Left ventricle myocardium inferior (tissue), 1 donor: ENCODE data around the gene NECTIN4. TPM values are rescaled to one million over a fixed set of nuclear protein-coding genes. Genes with fewer than 3 reads are reported as not detected.

Experiments
- DNase-seq: peaks from one replicate; pipeline ENCODE4 v3.0.0-alpha.2; 2020
- H3K27ac ChIP-seq: fragments of 200-600 bp; replicated peaks from 2 replicates; pipeline ENCODE4 v1.8.0; 2021
- H3K27me3 ChIP-seq: fragments of 200-600 bp; 2 replicates; pipeline ENCODE4 v1.8.0; 2021; ENCODE audit warnings: low read depth
- H3K36me3 ChIP-seq: fragments of 200-600 bp; 2 replicates; pipeline ENCODE4 v1.8.0; 2021
- H3K4me1 ChIP-seq: fragments of 200-600 bp; 2 replicates; pipeline ENCODE4 v1.8.0; 2021
- H3K4me3 ChIP-seq: fragments of 200-600 bp; 2 replicates; pipeline ENCODE4 v1.8.0; 2021; ENCODE audit warnings: mild to moderate bottlenecking, moderate library complexity
- H3K9me3 ChIP-seq: fragments of 200-600 bp; replicated peaks from 2 replicates; pipeline ENCODE4 v1.8.0; 2021
- intact Hi-C: fragments of 100-400 bp; cut with micrococcal nuclease; formaldehyde crosslinking; loops from one replicate; pipeline ENCODE4 v1.11.0; 2022
- total RNA-seq: library from RNA; stranded (reverse); fragmentation: NEBNext Ultra II Directional; extraction: Animal tissue kit (Norgen Biotek cat#: 25700); gene quantifications from one replicate; pipeline ENCODE4 v1.2.1, GENCODE V29; 2021
- TF ChIP-seq, protein P1 (sequence below): fragments of 200-600 bp; IDR thresholded peaks from 2 replicates; pipeline ENCODE4 v1.8.0; 2021; ENCODE audit warnings: antibody characterized with exemption, mild to moderate bottlenecking, borderline replicate concordance
- donor health status: DM: no; HTN: yes; CAD: no; lungs with severe emphysema.

The NECTIN4 gene
- total RNA-seq, 1 donor from 2014 or later = not detected

DNA sequence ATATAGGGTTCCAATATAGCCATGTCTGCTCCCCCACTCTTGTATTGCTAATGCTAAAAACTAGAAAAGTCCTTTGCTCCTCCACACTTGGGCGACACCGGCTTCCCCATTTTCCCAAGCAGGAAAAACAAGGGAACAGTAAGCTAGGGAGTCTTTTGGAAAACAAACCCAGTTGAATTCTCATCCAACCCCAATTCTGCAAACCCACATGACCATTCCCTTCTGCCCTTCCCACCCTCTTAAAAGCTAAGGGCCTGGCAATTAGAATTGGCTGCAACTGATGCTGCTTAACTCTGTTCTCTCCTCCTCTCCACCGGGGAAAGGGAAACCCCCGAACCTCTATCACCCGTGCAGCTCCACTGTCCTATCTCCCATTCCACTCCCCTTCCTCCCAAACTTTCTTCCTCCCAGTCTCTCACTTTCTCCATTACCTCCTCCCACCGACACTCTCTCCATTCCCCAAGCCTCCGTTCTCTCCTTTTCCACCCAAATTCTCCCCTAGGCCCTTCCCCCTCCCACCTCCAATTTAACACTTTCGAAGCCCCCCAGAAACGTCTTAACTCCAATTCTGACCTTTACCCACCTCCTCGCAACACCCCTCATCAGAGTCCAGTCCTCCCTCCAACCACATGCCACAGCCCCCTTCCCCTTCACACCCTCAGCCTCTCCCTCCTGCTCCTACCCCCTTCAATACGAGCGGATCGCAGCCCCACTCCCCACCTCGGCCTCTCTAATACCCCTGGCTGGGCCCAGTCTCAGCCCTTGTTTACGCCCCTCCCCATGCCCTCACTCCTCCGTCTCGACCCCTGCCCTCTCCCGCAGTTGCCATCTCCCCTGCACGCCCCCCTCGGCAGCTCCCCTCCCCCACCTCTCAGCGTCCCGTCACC is 42.4 kb upstream of the NECTIN4 start:
- Histone ChIP-seq H3K27ac (peak overlapping the region; percentile 97), H3K4me3 (peak overlapping the region; percentile 80), H3K36me3 (peaks cover 24% of the 10 kb centered on the region), H3K9me3 (no peaks in the 10 kb centered on the region), H3K4me1 (peaks cover 70% of the 10 kb centered on the region), H3K27me3 (no peaks in the 10 kb centered on the region)
- intact Hi-C loops = no loop called here
- TF ChIP-seq, protein P1, sequence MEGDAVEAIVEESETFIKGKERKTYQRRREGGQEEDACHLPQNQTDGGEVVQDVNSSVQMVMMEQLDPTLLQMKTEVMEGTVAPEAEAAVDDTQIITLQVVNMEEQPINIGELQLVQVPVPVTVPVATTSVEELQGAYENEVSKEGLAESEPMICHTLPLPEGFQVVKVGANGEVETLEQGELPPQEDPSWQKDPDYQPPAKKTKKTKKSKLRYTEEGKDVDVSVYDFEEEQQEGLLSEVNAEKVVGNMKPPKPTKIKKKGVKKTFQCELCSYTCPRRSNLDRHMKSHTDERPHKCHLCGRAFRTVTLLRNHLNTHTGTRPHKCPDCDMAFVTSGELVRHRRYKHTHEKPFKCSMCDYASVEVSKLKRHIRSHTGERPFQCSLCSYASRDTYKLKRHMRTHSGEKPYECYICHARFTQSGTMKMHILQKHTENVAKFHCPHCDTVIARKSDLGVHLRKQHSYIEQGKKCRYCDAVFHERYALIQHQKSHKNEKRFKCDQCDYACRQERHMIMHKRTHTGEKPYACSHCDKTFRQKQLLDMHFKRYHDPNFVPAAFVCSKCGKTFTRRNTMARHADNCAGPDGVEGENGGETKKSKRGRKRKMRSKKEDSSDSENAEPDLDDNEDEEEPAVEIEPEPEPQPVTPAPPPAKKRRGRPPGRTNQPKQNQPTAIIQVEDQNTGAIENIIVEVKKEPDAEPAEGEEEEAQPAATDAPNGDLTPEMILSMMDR = no peak
- DNase-seq = no peak

DNA sequence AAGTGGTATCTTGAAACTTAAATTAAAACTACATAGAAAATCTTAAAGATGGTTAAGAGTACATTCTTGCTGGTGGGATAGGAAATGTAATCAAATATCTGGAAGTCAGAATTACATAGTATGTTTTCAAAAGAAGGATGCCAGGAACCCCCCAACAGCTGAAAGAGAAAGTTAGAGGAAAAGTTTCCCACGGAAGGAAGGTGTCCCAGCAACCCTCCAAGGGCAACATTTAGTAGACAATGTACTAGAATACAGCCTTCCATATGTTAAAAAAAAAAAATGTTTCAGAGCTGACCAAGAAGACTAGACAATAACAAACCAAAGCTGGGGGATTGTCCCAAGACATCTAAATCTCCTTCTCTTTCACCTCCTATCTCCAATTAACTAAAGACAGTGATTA is 40.9 kb upstream of the NECTIN4 start:
- intact Hi-C loops = no loop called here
- Histone ChIP-seq H3K4me3 (peak overlapping the region; percentile 5), H3K27me3 (no peaks in the 10 kb centered on the region), H3K36me3 (peaks cover 39% of the 10 kb centered on the region), H3K9me3 (no peaks in the 10 kb centered on the region), H3K4me1 (peaks cover 70% of the 10 kb centered on the region), H3K27ac (peak overlapping the region; percentile 97)
- no peak for DNase-seq
- TF ChIP-seq, protein P1 = no peak

DNA sequence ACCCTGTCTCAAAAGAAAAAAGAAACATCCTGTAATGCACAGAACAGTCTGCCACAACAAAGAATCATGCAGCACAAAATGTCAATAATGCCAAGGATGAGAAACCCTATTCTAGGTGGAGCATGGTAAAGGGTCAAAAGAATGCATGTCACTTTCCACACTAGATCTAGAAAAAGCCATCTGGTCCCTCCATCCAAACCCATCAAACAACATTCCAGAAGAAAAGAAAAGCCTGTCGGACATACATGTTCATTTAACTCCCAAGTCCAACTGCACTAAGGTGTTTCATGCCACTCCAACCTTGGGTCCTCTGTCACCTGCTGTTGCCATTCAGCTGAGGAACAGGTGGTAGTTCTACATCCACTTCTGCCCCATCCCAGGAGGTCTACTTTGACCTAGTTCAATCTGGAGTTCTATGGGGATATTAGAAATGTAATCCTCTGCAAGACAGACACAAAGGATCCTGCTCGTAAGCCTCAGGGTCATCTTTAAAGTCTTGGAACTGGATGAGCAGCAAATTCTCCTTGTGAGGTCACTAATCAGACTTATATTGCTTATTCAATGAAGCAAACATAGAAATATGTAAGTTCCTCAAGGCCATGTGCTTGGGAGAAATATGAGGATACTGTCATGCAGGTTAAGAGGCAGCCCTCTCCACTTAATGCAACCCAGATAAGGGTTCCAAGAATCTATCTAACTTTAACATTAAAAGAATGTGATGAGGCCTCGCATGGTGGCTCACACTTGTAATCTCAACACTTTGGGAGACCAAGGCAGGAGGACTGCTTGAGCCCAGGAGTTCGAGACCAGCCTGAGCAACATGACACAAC is 39.4 kb upstream of the NECTIN4 start:
- Histone ChIP-seq H3K4me3 (no peak overlapping the region), H3K36me3 (peaks cover 54% of the 10 kb centered on the region), H3K9me3 (no peaks in the 10 kb centered on the region), H3K27me3 (no peaks in the 10 kb centered on the region), H3K27ac (no peak overlapping the region), H3K4me1 (peaks cover 60% of the 10 kb centered on the region)
- DNase-seq = no peak
- TF ChIP-seq, protein P1 = no peak
- intact Hi-C loops = no loop called here

DNA sequence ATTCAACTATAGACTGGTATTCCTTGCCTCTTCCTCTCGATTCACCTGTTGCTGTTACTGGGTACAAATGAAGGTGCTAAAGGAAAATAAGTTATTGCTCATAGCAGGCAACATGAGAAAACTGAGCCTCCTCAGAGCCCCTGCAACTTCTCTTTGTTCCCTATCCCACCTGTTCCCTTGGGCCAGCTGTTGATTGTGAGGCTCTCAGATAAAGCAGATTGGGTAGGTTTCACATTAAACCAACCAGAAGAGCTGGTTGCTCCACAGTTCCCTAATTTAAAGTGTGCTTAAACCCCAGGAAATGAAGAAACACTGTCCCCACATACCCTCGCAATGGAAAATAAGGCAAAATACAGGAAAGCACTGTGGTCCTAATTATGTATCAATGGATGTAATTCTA is 38.3 kb upstream of the NECTIN4 start:
- H3K36me3 ChIP-seq = peaks cover 65% of the 10 kb centered on the region
- no peak overlapping the region for H3K4me3 ChIP-seq
- TF ChIP-seq, protein P1 = no peak
- no peaks in the 10 kb centered on the region for H3K27me3 ChIP-seq
- intact Hi-C loops = no loop called here
- no peak for DNase-seq
- H3K9me3 ChIP-seq = no peaks in the 10 kb centered on the region
- H3K4me1 ChIP-seq = peaks cover 49% of the 10 kb centered on the region
- no peak overlapping the region for H3K27ac ChIP-seq

DNA sequence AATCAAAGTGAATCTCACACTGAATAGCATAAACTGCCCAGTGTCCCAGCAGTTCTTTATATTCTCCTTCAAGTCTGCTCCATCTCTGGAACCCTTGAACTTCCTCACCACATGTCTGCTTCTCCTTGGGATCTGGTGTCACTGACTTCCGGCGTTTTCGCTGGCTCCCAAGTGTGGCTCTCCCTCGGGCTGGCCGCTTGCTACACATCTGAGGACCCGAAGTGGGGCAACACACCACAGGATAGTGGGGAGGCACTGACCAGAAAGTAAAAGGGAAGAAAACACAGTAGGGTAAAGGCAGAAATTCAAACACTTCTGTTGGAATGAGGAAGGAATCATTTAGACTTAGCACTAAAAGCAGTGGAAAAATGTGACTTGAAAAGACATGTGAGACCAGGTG is 33.6 kb upstream of the NECTIN4 start:
- Histone ChIP-seq H3K27me3 (no peaks in the 10 kb centered on the region), H3K36me3 (peaks cover 82% of the 10 kb centered on the region), H3K4me1 (peaks cover 45% of the 10 kb centered on the region), H3K27ac (no peak overlapping the region), H3K9me3 (no peaks in the 10 kb centered on the region), H3K4me3 (no peak overlapping the region)
- intact Hi-C loops = no loop called here
- DNase-seq = no peak
- TF ChIP-seq, protein P1 = no peak
